ENCODE results near the gene MAP3K14. TPM values are rescaled to one million over a fixed set of nuclear protein-coding genes. Genes with fewer than 3 reads are reported as not detected.
A peak's percentile ranks its signal among the peaks of the same experiment; 100 is the strongest.

The MAP3K14 gene
- total and polyA plus RNA-seq, 10 of the 15 experiments (the other 5 are each of a cell fraction or from before 2014, with no cell fraction given), result 2.1 to 33.3 (median 19.7) TPM

DNA sequence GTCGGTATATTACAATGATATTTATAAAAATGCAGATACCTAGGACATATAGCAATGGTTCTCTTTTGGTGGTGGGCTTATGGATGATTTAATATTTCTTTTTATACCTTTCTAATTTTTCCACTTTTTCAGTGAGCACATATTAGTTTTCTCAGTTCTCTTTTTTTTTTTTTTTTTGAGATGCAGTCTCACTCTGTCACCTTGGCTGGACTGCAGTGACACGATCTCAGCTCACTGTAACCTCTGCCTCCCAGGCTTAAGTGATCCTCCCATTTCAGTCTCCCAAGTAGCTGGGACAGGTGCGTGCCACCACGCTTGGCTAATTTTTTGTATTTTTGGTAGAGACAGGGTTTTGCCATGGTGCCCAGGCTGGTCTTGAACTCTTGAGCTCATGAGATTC, 15.1 kb downstream of the MAP3K14 start (continued):
- TF ChIP-seq NFYB (IDR thresholded peaks at IDR 0.05; ENCODE audit: insufficient read depth, low read depth, low read length), result no peak
- TF ChIP-seq POLR2A (IDR thresholded peaks at IDR 0.05; ENCODE audit: low read depth, low read length), result no peak
- TF ChIP-seq JUND (IDR thresholded peaks at IDR 0.05; ENCODE audit: low read depth, low read length), result no peak
- no peak for TF ChIP-seq EZH2 (IDR thresholded peaks at IDR 0.05; ENCODE audit: borderline replicate concordance, control insufficient read depth, low read depth, low read length)
- peak; percentile 43; the same call in 1 of the 2 replicates for TF ChIP-seq ATF7 (IDR thresholded peaks at IDR 0.05; ENCODE audit: low read depth)
- TF ChIP-seq ESRRA (IDR thresholded peaks at IDR 0.05; ENCODE audit: low read length), result no peak
- no peak for TF ChIP-seq ETV6 (conservative IDR thresholded peaks at IDR 0.05 in 1 of 2, IDR thresholded peaks at IDR 0.05 in 1 of 2; ENCODE audit: borderline replicate concordance in 1 of 2, low read depth in 1 of 2)
- TF ChIP-seq NR2C2 (IDR thresholded peaks at IDR 0.05; ENCODE audit: borderline replicate concordance, control insufficient read depth, insufficient read length, low read depth), result no peak
- TF ChIP-seq, protein P1, sequence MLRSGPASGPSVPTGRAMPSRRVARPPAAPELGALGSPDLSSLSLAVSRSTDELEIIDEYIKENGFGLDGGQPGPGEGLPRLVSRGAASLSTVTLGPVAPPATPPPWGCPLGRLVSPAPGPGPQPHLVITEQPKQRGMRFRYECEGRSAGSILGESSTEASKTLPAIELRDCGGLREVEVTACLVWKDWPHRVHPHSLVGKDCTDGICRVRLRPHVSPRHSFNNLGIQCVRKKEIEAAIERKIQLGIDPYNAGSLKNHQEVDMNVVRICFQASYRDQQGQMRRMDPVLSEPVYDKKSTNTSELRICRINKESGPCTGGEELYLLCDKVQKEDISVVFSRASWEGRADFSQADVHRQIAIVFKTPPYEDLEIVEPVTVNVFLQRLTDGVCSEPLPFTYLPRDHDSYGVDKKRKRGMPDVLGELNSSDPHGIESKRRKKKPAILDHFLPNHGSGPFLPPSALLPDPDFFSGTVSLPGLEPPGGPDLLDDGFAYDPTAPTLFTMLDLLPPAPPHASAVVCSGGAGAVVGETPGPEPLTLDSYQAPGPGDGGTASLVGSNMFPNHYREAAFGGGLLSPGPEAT (IDR thresholded peaks at IDR 0.05; ENCODE audit: low read depth), result peak; percentile 35; the same call in 1 of the 2 replicates
- no peak for TF ChIP-seq HDGF (IDR thresholded peaks at IDR 0.05)
- no peak for TF ChIP-seq TAF1 (IDR thresholded peaks at IDR 0.05; ENCODE audit: borderline replicate concordance, low read depth, low read length)
- TF ChIP-seq NFIC (IDR thresholded peaks at IDR 0.05; ENCODE audit: low read depth, low read length), result 0 out of 2 replicates have a peak, but pooled peaks have one; percentile 38
- no peak for TF ChIP-seq MEF2B (IDR thresholded peaks at IDR 0.05; ENCODE audit: partially characterized antibody, poor library complexity, severe bottlenecking)
- no peak for TF ChIP-seq RUNX3 (IDR thresholded peaks at IDR 0.05; ENCODE audit: low read length)
- TF ChIP-seq, protein P2, sequence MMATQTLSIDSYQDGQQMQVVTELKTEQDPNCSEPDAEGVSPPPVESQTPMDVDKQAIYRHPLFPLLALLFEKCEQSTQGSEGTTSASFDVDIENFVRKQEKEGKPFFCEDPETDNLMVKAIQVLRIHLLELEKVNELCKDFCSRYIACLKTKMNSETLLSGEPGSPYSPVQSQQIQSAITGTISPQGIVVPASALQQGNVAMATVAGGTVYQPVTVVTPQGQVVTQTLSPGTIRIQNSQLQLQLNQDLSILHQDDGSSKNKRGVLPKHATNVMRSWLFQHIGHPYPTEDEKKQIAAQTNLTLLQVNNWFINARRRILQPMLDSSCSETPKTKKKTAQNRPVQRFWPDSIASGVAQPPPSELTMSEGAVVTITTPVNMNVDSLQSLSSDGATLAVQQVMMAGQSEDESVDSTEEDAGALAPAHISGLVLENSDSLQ (IDR thresholded peaks at IDR 0.05), result no peak
- TF ChIP-seq RAD51 (IDR thresholded peaks at IDR 0.05), result no peak
- no peak; a peak in 2 of 4 replicates for TF ChIP-seq IKZF2 (IDR thresholded peaks at IDR 0.05)
- peak; percentile 56 for TF ChIP-seq NBN (IDR thresholded peaks at IDR 0.05)
- peak; percentile 47; the same call in 1 of the 2 replicates for TF ChIP-seq POLR2AphosphoS5 (IDR thresholded peaks at IDR 0.05; ENCODE audit: low read length)
- TF ChIP-seq PAX5 (IDR thresholded peaks at IDR 0.05; ENCODE audit: borderline replicate concordance, low read depth, low read length), result 0 out of 2 replicates have a peak, but pooled peaks have one; percentile 32
- TF ChIP-seq SMARCA5 (IDR thresholded peaks at IDR 0.05), result no peak
- TF ChIP-seq GABPA (IDR thresholded peaks at IDR 0.05; ENCODE audit: low read depth), result no peak
- 0 out of 2 replicates have a peak, but pooled peaks have one; percentile 26 for TF ChIP-seq MEF2A (IDR thresholded peaks at IDR 0.05; ENCODE audit: insufficient read depth, low read depth, low read length)
- TF ChIP-seq HCFC1 (IDR thresholded peaks at IDR 0.05; ENCODE audit: low read length), result no peak
- no peak for TF ChIP-seq MXI1 (IDR thresholded peaks at IDR 0.05; ENCODE audit: low read depth, low read length)
- TF ChIP-seq RCOR1 (conservative IDR thresholded peaks at IDR 0.05; ENCODE audit: low read depth, low read length), result no peak
- TF ChIP-seq IRF4 (IDR thresholded peaks at IDR 0.05; ENCODE audit: low read depth, low read length), result 0 out of 2 replicates have a peak, but pooled peaks have one; percentile 39
- TF ChIP-seq ZNF274 (IDR thresholded peaks at IDR 0.05; ENCODE audit: insufficient read depth, insufficient read length), result no peak
- TF ChIP-seq EED (IDR thresholded peaks at IDR 0.05; ENCODE audit: low read depth), result peak; percentile 34; the same call in 1 of the 2 replicates
- TF ChIP-seq FOXM1 (IDR thresholded peaks at IDR 0.05; ENCODE audit: low read depth, low read length), result 0 out of 2 replicates have a peak, but pooled peaks have one; percentile 17
- no peak for TF ChIP-seq CBX5 (IDR thresholded peaks at IDR 0.05; ENCODE audit: low read depth)
- no peak for TF ChIP-seq KAT2A (conservative IDR thresholded peaks at IDR 0.05; ENCODE audit: control insufficient read depth, low read depth, low read length)

Data from GM12878 (cell line).